Neural progenitor cell (in vitro differentiated cells): ENCODE measurements around the gene MYORG. TPM values are rescaled to one million over a fixed set of nuclear protein-coding genes. Genes with fewer than 3 reads are reported as not detected.

Source experiments
- DNase-seq: peaks from one replicate; pipeline ENCODE4 v3.0.0-alpha.2; 2016; ENCODE audit warnings: low spot score
- H2AFZ ChIP-seq: fragments of 200-600 bp; sonication (generic); replicated peaks from 2 replicates; pipeline ENCODE4 v1.6.1; 2016; ENCODE audit warnings: antibody characterized with exemption
- H3F3A ChIP-seq: fragments of 200-600 bp; sonication (generic); 2 replicates; pipeline ENCODE4 v1.6.1; 2016; ENCODE audit warnings: antibody characterized with exemption, low read depth
- H3K27ac ChIP-seq: fragments of 200-600 bp; sonication (generic); 2 replicates; pipeline ENCODE4 v1.5.1; 2016; ENCODE audit warnings: mild to moderate bottlenecking
- H3K27me3 ChIP-seq: fragments of 200-600 bp; sonication (generic); 2 replicates; pipeline ENCODE4 v1.6.1; 2016; ENCODE audit warnings: mild to moderate bottlenecking, moderate library complexity
- H3K36me3 ChIP-seq: fragments of 200-600 bp; sonication (generic); 2 replicates; pipeline ENCODE4 v1.5.1; 2016
- H3K4me1 ChIP-seq: fragments of 200-600 bp; sonication (generic); 2 replicates; pipeline ENCODE4 v1.6.1; 2016; ENCODE audit warnings: mixed run types
- H3K4me2 ChIP-seq: fragments of 200-600 bp; sonication (generic); 2 replicates; pipeline ENCODE4 v1.6.1; 2016
- H3K4me3 ChIP-seq: fragments of 200-600 bp; sonication (generic); 2 replicates; pipeline ENCODE4 v1.5.1; 2016
- H3K79me2 ChIP-seq: fragments of 200-600 bp; sonication (generic); 2 replicates; pipeline ENCODE4 v1.6.1; 2016; ENCODE audit warnings: low read depth
- H3K9ac ChIP-seq: fragments of 200-600 bp; sonication (generic); 2 replicates; pipeline ENCODE4 v1.6.1; 2016
- H3K9me3 ChIP-seq: fragments of 200-600 bp; sonication (generic); 2 replicates; pipeline ENCODE4 v1.5.1; 2016; ENCODE audit warnings: low read depth
- H4K20me1 ChIP-seq: fragments of 200-600 bp; sonication (generic); 2 replicates; pipeline ENCODE4 v1.6.1; 2016; ENCODE audit warnings: low read depth
- H3K27ac Mint-ChIP-seq: 3 replicates; pipeline ENCODE4 v1.8.0; 2021; ENCODE audit warnings: mixed read lengths
- H3K27me3 Mint-ChIP-seq: 2 replicates; pipeline ENCODE4 v1.8.0; 2022; ENCODE audit warnings: low read depth, mild to moderate bottlenecking, inconsistent platforms, moderate library complexity, mixed read lengths; ENCODE audit not compliant: insufficient read depth
- H3K36me3 Mint-ChIP-seq: 3 replicates; pipeline ENCODE4 v1.8.0; 2021; ENCODE audit warnings: mixed read lengths
- H3K4me1 Mint-ChIP-seq: 3 replicates; pipeline ENCODE4 v1.8.0; 2021; ENCODE audit warnings: mixed read lengths
- H3K4me3 Mint-ChIP-seq: 3 replicates; pipeline ENCODE4 v1.8.0; 2021; ENCODE audit warnings: mild to moderate bottlenecking, moderate library complexity, mixed read lengths
- H3K9me3 Mint-ChIP-seq: 3 replicates; pipeline ENCODE4 v1.8.0; 2020; ENCODE audit warnings: mixed read lengths
- EZH2 ChIP-seq: fragments of 200-600 bp; sonication (generic); IDR thresholded peaks from 2 replicates; pipeline ENCODE4 v1.6.1; 2017; ENCODE audit warnings: antibody characterized with exemption, mild to moderate bottlenecking, moderate library complexity
- EZH2phosphoT487 ChIP-seq: fragments of 200-600 bp; sonication (generic); IDR thresholded peaks from 2 replicates; pipeline ENCODE4 v1.6.1; 2017; ENCODE audit warnings: antibody characterized with exemption
- total RNA-seq: library from RNA; depleted of rRNA; stranded (reverse); fragments of >200 nt; gene quantifications from 2 replicates; pipeline ENCODE4 v1.2.3, GENCODE V29; 2015; ENCODE audit warnings: low replicate concordance
- TF ChIP-seq, protein P1 (sequence below): fragments of 200-600 bp; sonication (generic); IDR thresholded peaks from 2 replicates; pipeline ENCODE4 v1.5.1; 2017; ENCODE audit warnings: antibody characterized with exemption, mild to moderate bottlenecking

MYORG gene
- total RNA-seq, 1 donor from 2014 or later: 0.04 TPM

GRCh38 chr9:34387239-34387638 is 10.5 kb upstream of the MYORG start:
- DNase-seq: no peak
- H3K4me1 ChIP-seq: no peaks in the 10 kb centered on the region
- no peaks in the 10 kb centered on the region for H3F3A ChIP-seq
- no peak overlapping the region for H3K4me2 ChIP-seq
- no peak overlapping the region for H3K27ac Mint-ChIP-seq
- H4K20me1 ChIP-seq: no peaks in the 10 kb centered on the region
- H3K79me2 ChIP-seq: no peaks in the 10 kb centered on the region
- no peaks in the 10 kb centered on the region for H3K4me1 Mint-ChIP-seq
- no peak overlapping the region for H3K4me3 Mint-ChIP-seq
- no peak overlapping the region for H3K9ac ChIP-seq
- H2AFZ ChIP-seq: no peak overlapping the region
- H3K27me3 Mint-ChIP-seq: peaks cover 8% of the 10 kb centered on the region
- TF ChIP-seq EZH2phosphoT487 (no peak), EZH2 (no peak)
- TF ChIP-seq, protein P1, sequence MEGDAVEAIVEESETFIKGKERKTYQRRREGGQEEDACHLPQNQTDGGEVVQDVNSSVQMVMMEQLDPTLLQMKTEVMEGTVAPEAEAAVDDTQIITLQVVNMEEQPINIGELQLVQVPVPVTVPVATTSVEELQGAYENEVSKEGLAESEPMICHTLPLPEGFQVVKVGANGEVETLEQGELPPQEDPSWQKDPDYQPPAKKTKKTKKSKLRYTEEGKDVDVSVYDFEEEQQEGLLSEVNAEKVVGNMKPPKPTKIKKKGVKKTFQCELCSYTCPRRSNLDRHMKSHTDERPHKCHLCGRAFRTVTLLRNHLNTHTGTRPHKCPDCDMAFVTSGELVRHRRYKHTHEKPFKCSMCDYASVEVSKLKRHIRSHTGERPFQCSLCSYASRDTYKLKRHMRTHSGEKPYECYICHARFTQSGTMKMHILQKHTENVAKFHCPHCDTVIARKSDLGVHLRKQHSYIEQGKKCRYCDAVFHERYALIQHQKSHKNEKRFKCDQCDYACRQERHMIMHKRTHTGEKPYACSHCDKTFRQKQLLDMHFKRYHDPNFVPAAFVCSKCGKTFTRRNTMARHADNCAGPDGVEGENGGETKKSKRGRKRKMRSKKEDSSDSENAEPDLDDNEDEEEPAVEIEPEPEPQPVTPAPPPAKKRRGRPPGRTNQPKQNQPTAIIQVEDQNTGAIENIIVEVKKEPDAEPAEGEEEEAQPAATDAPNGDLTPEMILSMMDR: no peak
- H3K36me3 Mint-ChIP-seq: no peaks in the 10 kb centered on the region
- no peak overlapping the region for H3K27ac ChIP-seq
- no peaks in the 10 kb centered on the region for H3K9me3 Mint-ChIP-seq
- peaks cover 51% of the 10 kb centered on the region for H3K27me3 ChIP-seq
- H3K4me3 ChIP-seq: no peak overlapping the region
- H3K36me3 ChIP-seq: no peaks in the 10 kb centered on the region
- no peaks in the 10 kb centered on the region for H3K9me3 ChIP-seq

- H3K4me3 ChIP-seq: no peak overlapping the region
- H3K79me2 ChIP-seq: no peaks in the 10 kb centered on the region
- H4K20me1 ChIP-seq: peaks cover 3% of the 10 kb centered on the region
- H3K4me2 ChIP-seq: no peak overlapping the region
- H3K36me3 Mint-ChIP-seq: no peaks in the 10 kb centered on the region
- H3F3A ChIP-seq: peaks cover under 1% of the 10 kb centered on the region
- no peak for DNase-seq
- H3K9me3 Mint-ChIP-seq: no peaks in the 10 kb centered on the region
- H3K27ac Mint-ChIP-seq: no peak overlapping the region
- H3K9ac ChIP-seq: no peak overlapping the region
- H3K36me3 ChIP-seq: no peaks in the 10 kb centered on the region
- no peak overlapping the region for H2AFZ ChIP-seq
- H3K4me1 ChIP-seq: no peaks in the 10 kb centered on the region
- no peak overlapping the region for H3K27ac ChIP-seq
- peaks cover 3% of the 10 kb centered on the region for H3K4me1 Mint-ChIP-seq
- no peak overlapping the region for H3K4me3 Mint-ChIP-seq
- peaks cover 51% of the 10 kb centered on the region for H3K27me3 ChIP-seq
- no peaks in the 10 kb centered on the region for H3K9me3 ChIP-seq
- TF ChIP-seq, protein P1: no peak
- TF ChIP-seq EZH2phosphoT487 (no peak), EZH2 (no peak)
- H3K27me3 Mint-ChIP-seq: peaks cover 11% of the 10 kb centered on the region
These were observed 10.0 kb upstream of the MYORG start for GRCh38 chr9:34386656-34387055.

GRCh38 chr9:34385561-34386230 is 9.0 kb upstream of the MYORG start:
- Histone ChIP-seq H3F3A (peaks cover 6% of the 10 kb centered on the region), H3K27ac (no peak overlapping the region), H3K4me1 (no peaks in the 10 kb centered on the region), H3K9ac (no peak overlapping the region), H3K4me3 (no peak overlapping the region), H4K20me1 (peaks cover 7% of the 10 kb centered on the region), H3K36me3 (no peaks in the 10 kb centered on the region), H2AFZ (no peak overlapping the region), H3K9me3 (no peaks in the 10 kb centered on the region), H3K27me3 (peaks cover 51% of the 10 kb centered on the region), H3K4me2 (no peak overlapping the region), H3K79me2 (no peaks in the 10 kb centered on the region)
- Mint-ChIP-seq H3K4me3 (no peak overlapping the region), H3K4me1 (peaks cover 10% of the 10 kb centered on the region), H3K27me3 (peaks cover 20% of the 10 kb centered on the region), H3K9me3 (no peaks in the 10 kb centered on the region), H3K36me3 (no peaks in the 10 kb centered on the region), H3K27ac (no peak overlapping the region)
- TF ChIP-seq EZH2: no peak
- TF ChIP-seq, protein P1: no peak
- no peak for TF ChIP-seq EZH2phosphoT487
- no peak for DNase-seq
